ENCODE measurements around the gene TRABD2A. TPM values are rescaled to one million over a fixed set of nuclear protein-coding genes. Genes with fewer than 3 reads are reported as not detected.

Gene TRABD2A
- total and polyA plus RNA-seq, 3 experiments from 2014 or later = 20.3 to 36.6 (median 20.8) TPM

Other genes with a start within 250 kb of the TRABD2A start
- gene TMSB10, start 24.6 kb upstream of the TRABD2A start, total RNA-seq = 1,000 to 10,000 TPM; 1,121 to 1,125 TPM
- 4,836 TPM for gene TMSB10, start 24.6 kb upstream of the TRABD2A start, polyA plus RNA-seq
- 100 to 1,000 TPM in 1 of 2 experiments, 10 to 100 TPM in 1; 98.1 to 105 TPM for gene KCMF1, start 90.1 kb upstream of the TRABD2A start, total RNA-seq
- gene KCMF1, start 90.1 kb upstream of the TRABD2A start, polyA plus RNA-seq = 30.7 TPM